GM23248 (cell line): Measurements from ENCODE around the gene DMTF1. TPM values are rescaled to one million over a fixed set of nuclear protein-coding genes. Genes with fewer than 3 reads are reported as not detected.

Source experiments
- DNase-seq: peaks from one replicate; pipeline ENCODE4 v3.0.0-alpha.2; 2015
- H2AFZ ChIP-seq: fragments of 200-600 bp; sonication (generic); 2 replicates; pipeline ENCODE4 v1.6.1; 2016; ENCODE audit warnings: antibody characterized with exemption
- H3F3A ChIP-seq: fragments of 200-600 bp; sonication (generic); 2 replicates; pipeline ENCODE4 v1.6.1; 2016; ENCODE audit warnings: mild to moderate bottlenecking, antibody characterized with exemption, mixed run types; ENCODE audit not compliant: insufficient read depth
- H3K27ac ChIP-seq: fragments of 200-600 bp; sonication (generic); 2 replicates; pipeline ENCODE4 v1.5.1; 2016; ENCODE audit warnings: mild to moderate bottlenecking
- H3K27me3 ChIP-seq: fragments of 200-600 bp; sonication (generic); replicated peaks from 2 replicates; pipeline ENCODE4 v1.6.1; 2016; ENCODE audit warnings: mild to moderate bottlenecking; ENCODE audit not compliant: insufficient read depth
- H3K36me3 ChIP-seq: fragments of 200-600 bp; sonication (generic); 2 replicates; pipeline ENCODE4 v1.6.1; 2016; ENCODE audit warnings: low read depth, mild to moderate bottlenecking
- H3K4me1 ChIP-seq: fragments of 200-600 bp; sonication (generic); 2 replicates; pipeline ENCODE4 v1.6.1; 2016; ENCODE audit warnings: mild to moderate bottlenecking; ENCODE audit not compliant: insufficient read depth
- H3K4me2 ChIP-seq: fragments of 200-600 bp; sonication (generic); one replicate; pipeline ENCODE4 v1.6.1; 2016; ENCODE audit warnings: mild to moderate bottlenecking; ENCODE audit not compliant: unreplicated experiment
- H3K4me3 ChIP-seq: fragments of 200-600 bp; sonication (generic); 2 replicates; pipeline ENCODE4 v1.5.1; 2016; ENCODE audit warnings: mild to moderate bottlenecking
- H3K79me2 ChIP-seq: fragments of 200-600 bp; sonication (generic); 2 replicates; pipeline ENCODE4 v1.6.1; 2016; ENCODE audit warnings: mild to moderate bottlenecking; ENCODE audit not compliant: insufficient read depth
- H3K9ac ChIP-seq: fragments of 200-600 bp; sonication (generic); 2 replicates; pipeline ENCODE4 v1.6.1; 2016; ENCODE audit warnings: mild to moderate bottlenecking
- H3K9me2 ChIP-seq: fragments of 200-600 bp; sonication (generic); 2 replicates; pipeline ENCODE4 v1.6.1; 2016; ENCODE audit warnings: mixed run types, mild to moderate bottlenecking, moderate library complexity; ENCODE audit not compliant: insufficient read depth
- H3K9me3 ChIP-seq: fragments of 200-600 bp; sonication (generic); one replicate; pipeline ENCODE4 v1.6.1; 2017; ENCODE audit warnings: low read depth
- H4K20me1 ChIP-seq: fragments of 200-600 bp; sonication (generic); 2 replicates; pipeline ENCODE4 v1.6.0; 2016; ENCODE audit not compliant: insufficient read depth
- EZH2 ChIP-seq: fragments of 200-600 bp; sonication (generic); IDR thresholded peaks from 2 replicates; pipeline ENCODE4 v1.6.1; 2018; ENCODE audit warnings: antibody characterized with exemption, mild to moderate bottlenecking; ENCODE audit not compliant: insufficient read depth, poor library complexity, severe bottlenecking
- EZH2phosphoT487 ChIP-seq: fragments of 200-600 bp; sonication (generic); IDR thresholded peaks from 2 replicates; pipeline ENCODE4 v1.6.1; 2018; ENCODE audit warnings: antibody characterized with exemption, moderate library complexity, mild to moderate bottlenecking, low read depth; ENCODE audit not compliant: insufficient read depth
- WGBS, 2 experiments: methylation state at CpG; one replicate each; pipeline ENCODE4 v1.1.6; 2015 to 2017; ENCODE audit warnings: low lambda C conversion rate in 2 of 2, low coverage in 1 of 2; ENCODE audit errors: missing lambda C conversion rate in 2 of 2; 5-methylcytosine and 5-hydroxymethylcytosine counted together
- in situ Hi-C: fragments of 300-500 bp; cut with MboI; formaldehyde crosslinking; loops from 2 replicates; pipeline ENCODE4 v1.15.0; 2020
- polyA plus RNA-seq: library from polyadenylated mRNA; unstranded; fragments of >200 nt; fragmentation: Nextera tagmentation; extraction: Ambion mirVana; gene quantifications from 2 replicates; pipeline ENCODE4 v1.2.1, GENCODE V29; 2016
- total RNA-seq: library from RNA; depleted of rRNA; stranded (reverse); fragments of >200 nt; shearing (Covaris generic); gene quantifications from 2 replicates; pipeline ENCODE4 v1.2.3, GENCODE V29; 2014

DMTF1 gene
- total and polyA plus RNA-seq, 2 experiments from 2014 or later = 28.4 to 28.6 TPM

DNA sequence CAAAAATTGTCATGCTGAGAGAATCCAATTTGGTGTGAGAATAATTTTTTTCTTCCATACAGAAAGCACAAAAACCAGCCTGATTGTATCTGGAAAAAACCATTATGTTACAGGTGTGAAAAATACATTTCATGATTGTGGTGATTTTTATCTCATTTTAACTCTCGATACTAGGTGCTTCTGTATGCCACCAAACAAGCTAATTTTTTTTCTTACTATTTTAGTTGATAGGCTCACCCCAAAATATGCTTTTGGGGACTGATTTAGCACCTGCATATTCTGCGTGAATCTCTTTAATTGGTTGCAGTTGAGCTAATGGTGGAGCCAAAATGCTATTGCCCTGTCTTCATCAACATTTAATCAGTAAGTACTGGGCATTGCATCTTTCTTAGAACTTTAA, 1.9 kb downstream of the DMTF1 start:
- no peaks in the 10 kb centered on the region for H3K27me3 ChIP-seq
- H3K4me3 ChIP-seq = peak overlapping the region; percentile 95
- 15 to 23% methylated on average over 2 of the region's 2 CpGs for WGBS, 2 experiments
- peaks cover 30% of the 10 kb centered on the region for H3K4me1 ChIP-seq
- no peak for TF ChIP-seq EZH2
- no peak for TF ChIP-seq EZH2phosphoT487
- peak; percentile 1 for DNase-seq
- no peaks in the 10 kb centered on the region for H3K36me3 ChIP-seq
- H3K79me2 ChIP-seq = peaks cover 63% of the 10 kb centered on the region
- H3K9ac ChIP-seq = peak overlapping the region; percentile 99
- H2AFZ ChIP-seq = no peak overlapping the region
- no peaks in the 10 kb centered on the region for H3K9me3 ChIP-seq
- in situ Hi-C loops = no loop called here
- no peaks in the 10 kb centered on the region for H3K9me2 ChIP-seq
- H4K20me1 ChIP-seq = peaks cover 27% of the 10 kb centered on the region; the same call in 1 of the 2 replicates
- peaks cover 37% of the 10 kb centered on the region for H3F3A ChIP-seq
- peak overlapping the region; percentile 98 for H3K27ac ChIP-seq
- H3K4me2 ChIP-seq = peak overlapping the region; percentile 99

GRCh38 chr7:87154569-87154968, 2.3 kb downstream of the DMTF1 start:
- no peaks in the 10 kb centered on the region for H3K9me2 ChIP-seq
- H2AFZ ChIP-seq = no peak overlapping the region
- no peaks in the 10 kb centered on the region for H3K9me3 ChIP-seq
- peaks cover 67% of the 10 kb centered on the region for H3K79me2 ChIP-seq
- no peak overlapping the region; the same call in 1 of the 2 replicates for H3K27ac ChIP-seq
- peak; percentile 7 for DNase-seq
- H3K36me3 ChIP-seq = no peaks in the 10 kb centered on the region
- whole genome bisulfite sequencing, 2 experiments = 31 to 42% methylated on average over 3 of the region's 3 CpGs
- peak overlapping the region; percentile 99 for H3K9ac ChIP-seq
- peak overlapping the region; percentile 99 for H3K4me2 ChIP-seq
- peaks cover 30% of the 10 kb centered on the region for H3K4me1 ChIP-seq
- peaks cover 37% of the 10 kb centered on the region for H3F3A ChIP-seq
- peak overlapping the region; percentile 95 for H3K4me3 ChIP-seq
- H4K20me1 ChIP-seq = peaks cover 27% of the 10 kb centered on the region; the same call in 1 of the 2 replicates
- in situ Hi-C loops = no loop called here
- H3K27me3 ChIP-seq = no peaks in the 10 kb centered on the region
- TF ChIP-seq EZH2phosphoT487 (no peak), EZH2 (no peak)

- peak; percentile 11 for DNase-seq
- peaks cover 27% of the 10 kb centered on the region; the same call in 1 of the 2 replicates for H4K20me1 ChIP-seq
- no peak overlapping the region for H3K27ac ChIP-seq
- H3K9me2 ChIP-seq = no peaks in the 10 kb centered on the region
- H3K4me1 ChIP-seq = peaks cover 30% of the 10 kb centered on the region
- H3K4me2 ChIP-seq = peak overlapping the region; percentile 99
- in situ Hi-C loops = no loop called here
- no peak overlapping the region for H2AFZ ChIP-seq
- no peak for TF ChIP-seq EZH2phosphoT487
- TF ChIP-seq EZH2 = no peak
- no peaks in the 10 kb centered on the region for H3K27me3 ChIP-seq
- H3K36me3 ChIP-seq = no peaks in the 10 kb centered on the region
- peak overlapping the region; percentile 95 for H3K4me3 ChIP-seq
- peaks cover 79% of the 10 kb centered on the region for H3K79me2 ChIP-seq
- 89 to 92% methylated on average over 3 of the region's 3 CpGs for WGBS, 2 experiments
- peaks cover 37% of the 10 kb centered on the region for H3F3A ChIP-seq
- H3K9me3 ChIP-seq = no peaks in the 10 kb centered on the region
- no peak overlapping the region for H3K9ac ChIP-seq
Observed at GRCh38 chr7:87155788-87156187, 3.5 kb downstream of the DMTF1 start.

- TF ChIP-seq EZH2 (no peak), EZH2phosphoT487 (no peak)
- H4K20me1 ChIP-seq = peaks cover 27% of the 10 kb centered on the region; the same call in 1 of the 2 replicates
- H3K79me2 ChIP-seq = peaks cover 89% of the 10 kb centered on the region
- WGBS, 2 experiments = 16 to 18% methylated on average over 2 of the region's 2 CpGs
- in situ Hi-C loops = no loop called here
- DNase-seq = peak; percentile 35
- 0 out of 2 replicates have a peak overlapping the region, but pooled peaks have one; percentile 7 for H3K27ac ChIP-seq
- H3K9me3 ChIP-seq = no peaks in the 10 kb centered on the region
- no peaks in the 10 kb centered on the region for H3K36me3 ChIP-seq
- peak overlapping the region; percentile 99 for H3K4me2 ChIP-seq
- H3K27me3 ChIP-seq = no peaks in the 10 kb centered on the region
- peaks cover 28% of the 10 kb centered on the region for H3F3A ChIP-seq
- 0 out of 2 replicates have a peak overlapping the region, but pooled peaks have one; percentile 6 for H3K9ac ChIP-seq
- H2AFZ ChIP-seq = no peak overlapping the region
- H3K9me2 ChIP-seq = no peaks in the 10 kb centered on the region
- H3K4me1 ChIP-seq = peaks cover 30% of the 10 kb centered on the region
- peak overlapping the region; percentile 95 for H3K4me3 ChIP-seq
Observed at GRCh38 chr7:87156709-87157108, 4.5 kb downstream of the DMTF1 start.
